ENCODE data around the gene GSAP.
A peak's percentile ranks its signal among the peaks of the same experiment; 100 is the strongest.

GSAP gene

GRCh38 chr7:77406421-77406820 lies 9.7 kb downstream of the GSAP start:
- no peak for DNase-seq

GRCh38 chr7:77404641-77405040 lies 11.5 kb downstream of the GSAP start:
- no peak for DNase-seq

DNA sequence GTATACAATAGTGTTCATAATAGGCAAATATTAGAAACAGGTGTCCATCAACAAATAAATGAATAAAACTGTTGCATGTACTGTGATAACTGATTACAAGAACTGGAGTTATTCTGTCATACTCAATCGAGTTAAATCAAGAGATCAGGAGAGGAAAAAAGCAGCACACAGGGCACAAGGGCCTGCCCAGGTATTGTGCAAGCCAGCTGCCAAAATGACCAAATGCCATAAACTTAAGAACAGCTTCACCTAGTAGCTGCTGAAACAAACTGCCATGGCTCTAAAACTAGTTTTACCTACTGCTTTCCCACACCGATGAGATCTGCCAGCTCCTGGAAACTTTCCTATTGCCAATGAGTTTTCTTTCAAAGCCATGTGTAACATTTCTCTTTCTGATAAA lies 12.2 kb downstream of the GSAP start:
- no peak for DNase-seq

- no peak for DNase-seq
These were observed 13.3 kb downstream of the GSAP start for GRCh38 chr7:77402818-77403217.

- no peak for DNase-seq
These were observed 15.1 kb downstream of the GSAP start for GRCh38 chr7:77401002-77401401.

- DNase-seq: no peak
These were observed 16.3 kb downstream of the GSAP start for GRCh38 chr7:77399816-77400215.

GRCh38 chr7:77396894-77397547 lies 19.1 kb downstream of the GSAP start:
- no peak for DNase-seq

DNA sequence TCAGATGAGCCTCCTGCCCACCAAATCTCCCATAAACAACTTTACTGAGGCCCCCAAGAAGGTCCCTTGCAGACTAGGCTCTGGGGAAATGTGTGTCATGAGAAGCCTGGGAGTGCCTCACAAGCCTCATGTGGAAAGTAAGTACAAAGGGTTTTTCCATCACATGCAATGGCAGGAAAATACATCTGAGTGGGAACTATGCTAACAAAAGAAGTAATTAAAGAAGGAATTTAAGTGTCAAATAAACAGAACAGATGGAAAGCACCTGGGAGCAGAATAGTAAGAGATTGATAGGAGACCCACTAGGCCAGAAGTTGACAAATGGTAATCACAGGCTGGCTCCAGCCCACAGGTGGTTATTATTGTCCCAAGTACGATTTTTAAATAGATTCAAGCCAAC lies 20.5 kb downstream of the GSAP start:
- DNase-seq: no peak

DNA sequence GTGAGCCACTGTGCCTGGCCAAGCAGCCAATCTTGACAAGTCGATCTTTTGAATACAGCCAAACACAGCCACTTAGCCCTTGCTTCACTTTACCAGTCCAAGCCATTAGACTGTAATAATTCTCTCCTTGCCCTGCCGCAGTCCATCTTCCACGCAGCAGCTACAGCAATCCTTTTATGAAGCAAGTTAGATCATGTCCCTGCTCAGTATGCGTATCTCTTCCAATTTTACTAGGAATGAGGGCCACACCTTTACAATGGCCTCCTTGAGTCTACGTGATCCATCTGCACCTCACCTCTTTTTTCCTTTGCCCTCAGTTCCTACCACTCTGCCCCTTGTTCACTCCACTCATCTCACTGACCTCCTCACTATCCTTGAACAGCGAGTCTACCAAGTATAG lies 22.2 kb downstream of the GSAP start:
- no peak for DNase-seq

- peak; percentile 10 for DNase-seq
These were observed 22.9 kb downstream of the GSAP start for GRCh38 chr7:77393261-77393660.

GRCh38 chr7:77391230-77391629 lies 24.9 kb downstream of the GSAP start:
- no peak for DNase-seq

DNA sequence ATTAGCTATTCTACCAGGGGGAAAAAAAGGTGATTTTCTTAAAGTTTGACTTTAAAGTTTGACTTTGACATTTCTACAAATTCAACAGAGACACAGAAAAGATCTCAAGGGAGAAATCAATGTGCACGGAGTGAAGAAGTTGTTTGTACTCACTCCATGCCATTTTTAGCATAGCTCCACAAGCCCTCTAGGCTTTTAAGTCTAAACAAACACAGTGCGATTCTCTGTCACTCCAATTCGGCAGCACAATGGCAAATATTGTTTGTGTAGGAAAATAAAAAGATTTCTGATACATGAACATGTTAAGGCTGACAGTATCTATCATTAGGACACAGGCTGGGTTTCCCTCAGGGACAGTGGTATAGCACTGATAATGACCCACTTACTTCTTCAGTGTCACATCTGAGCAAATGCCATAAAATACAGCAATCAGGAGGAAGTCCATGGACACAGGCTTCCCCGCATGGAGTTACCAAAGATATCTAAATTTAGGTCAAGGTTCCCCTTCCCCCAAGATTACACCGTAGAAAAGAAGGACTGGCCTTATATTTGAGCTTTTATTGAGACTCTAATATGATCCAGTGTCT lies 28.0 kb downstream of the GSAP start:
- DNase-seq: no peak

- peak; percentile 26 for DNase-seq
These were observed 29.9 kb downstream of the GSAP start for GRCh38 chr7:77386165-77386822.

DNA sequence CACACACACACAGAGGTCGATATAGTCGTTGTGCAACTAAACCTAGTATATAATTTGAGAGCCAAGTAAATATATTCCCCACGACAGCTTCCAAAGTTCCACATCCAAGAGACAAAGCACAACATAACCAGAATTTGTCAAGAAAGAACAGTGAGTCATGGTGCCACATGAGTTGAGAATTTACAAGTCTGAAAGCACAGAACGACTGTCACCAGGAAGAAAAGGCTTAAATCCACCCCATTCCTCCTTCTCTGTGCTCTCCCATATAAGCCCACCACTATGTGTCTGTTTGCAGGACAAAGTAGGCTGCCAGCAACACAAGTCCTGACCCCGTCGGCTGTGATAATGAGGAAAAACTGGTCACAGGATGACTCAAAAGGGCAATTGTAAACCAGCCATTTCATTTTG lies 32.8 kb downstream of the GSAP start:
- no peak for DNase-seq

GRCh38 chr7:77382532-77382931 lies 33.6 kb downstream of the GSAP start:
- DNase-seq: no peak

- no peak for DNase-seq
These were observed 37.6 kb downstream of the GSAP start for GRCh38 chr7:77378584-77378983.

DNA sequence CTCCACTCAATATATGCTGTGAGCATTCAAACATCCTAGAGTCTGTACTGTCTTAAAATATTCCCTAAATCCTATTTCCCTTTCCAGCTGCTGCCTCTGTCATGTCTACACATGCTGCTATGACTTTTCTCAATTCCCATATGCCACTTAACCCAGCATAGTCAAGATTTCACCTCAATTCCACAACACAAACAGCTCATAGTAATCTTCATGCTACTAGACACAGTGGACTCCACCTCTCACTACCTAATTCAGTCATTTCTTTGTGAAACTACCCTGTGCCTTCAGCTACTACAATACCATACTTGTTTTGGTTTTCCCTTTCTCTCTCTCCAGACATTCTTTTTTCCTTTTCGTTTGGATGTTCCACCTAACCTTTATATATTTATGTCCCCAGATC lies 45.5 kb downstream of the GSAP start:
- no peak for DNase-seq

DNA sequence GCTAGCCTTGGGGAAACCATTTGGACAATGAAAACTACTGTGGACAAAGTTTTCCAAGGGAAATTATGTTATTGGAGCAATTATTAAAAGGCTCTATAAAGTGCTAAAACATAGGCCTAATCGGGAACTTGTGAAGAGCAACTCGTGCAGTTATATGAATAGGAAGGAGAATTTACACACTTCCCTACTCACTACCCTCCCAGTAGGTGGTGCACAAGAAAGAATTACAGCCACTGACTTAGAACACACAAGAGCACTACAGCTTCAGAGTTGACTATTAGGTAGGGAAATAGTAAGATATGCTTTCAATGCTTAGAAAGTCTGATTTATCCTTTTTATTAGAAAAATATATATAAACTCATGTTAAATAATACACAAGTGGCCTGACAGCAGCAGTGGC lies 47.2 kb downstream of the GSAP start:
- peak; percentile 7 for DNase-seq

GRCh38 chr7:77367976-77368375 lies 48.2 kb downstream of the GSAP start:
- no peak for DNase-seq

DNA sequence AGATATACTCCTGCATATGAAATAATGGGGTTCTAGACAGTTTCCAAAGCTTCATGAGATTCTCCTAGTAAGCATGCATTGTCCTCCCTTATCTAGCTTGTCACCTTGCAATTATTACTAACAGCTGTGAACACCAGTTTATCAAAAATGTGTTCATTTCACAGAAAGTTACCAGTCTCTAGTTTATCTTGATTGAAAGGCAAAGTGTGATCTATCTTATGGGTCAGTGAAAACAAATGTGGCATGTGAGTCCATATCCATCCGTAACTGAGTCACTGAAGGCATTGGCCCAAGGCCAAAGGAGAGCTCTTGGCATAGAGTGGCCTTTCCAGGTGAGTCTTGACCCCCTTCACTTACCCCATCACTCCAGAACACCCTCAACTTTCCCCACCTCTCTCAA lies 53.2 kb downstream of the GSAP start:
- DNase-seq: no peak

GRCh38 chr7:77360969-77361368 lies 55.2 kb downstream of the GSAP start:
- no peak for DNase-seq

DNA sequence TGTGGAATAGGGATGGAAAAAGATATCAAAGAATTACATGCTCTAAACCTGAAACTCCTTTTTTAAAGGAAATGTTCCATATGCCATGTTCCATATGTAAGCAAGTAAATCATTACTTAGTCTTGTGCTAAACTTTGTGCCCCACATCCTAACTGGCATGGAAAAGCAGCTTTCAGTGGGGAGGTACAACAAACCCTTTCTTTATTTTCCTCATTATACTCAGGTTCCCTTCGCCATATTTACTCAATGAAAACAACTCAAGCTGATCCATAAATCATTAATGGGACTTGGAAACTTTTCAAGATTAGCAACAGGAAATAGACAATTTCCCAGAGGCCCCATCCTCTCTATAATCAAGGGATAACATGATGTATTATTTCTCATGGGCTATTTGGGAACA lies 56.0 kb downstream of the GSAP start:
- no peak for DNase-seq

DNA sequence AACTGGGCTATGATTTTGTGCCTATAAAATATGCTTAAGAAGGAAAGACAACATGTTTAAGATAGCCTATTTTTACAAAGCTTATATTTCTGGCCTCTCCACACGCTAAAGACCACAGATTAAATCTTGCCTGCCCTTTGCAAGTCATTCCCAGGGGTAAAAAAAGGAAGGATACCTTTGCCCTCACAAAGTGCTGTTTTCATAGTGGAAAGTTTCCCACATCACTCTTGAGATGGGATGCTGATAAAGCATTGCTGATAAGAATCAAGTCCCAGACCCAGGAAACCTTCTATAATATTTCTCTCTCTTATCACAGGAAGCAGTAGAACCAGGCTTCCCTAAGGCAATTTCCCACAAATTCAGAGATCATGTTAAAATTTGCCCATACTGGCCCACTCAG lies 56.5 kb downstream of the GSAP start:
- no peak for DNase-seq

GRCh38 chr7:77354914-77355313 lies 61.2 kb downstream of the GSAP start:
- no peak for DNase-seq

- DNase-seq: no peak
These were observed 61.7 kb downstream of the GSAP start for GRCh38 chr7:77354484-77354883.
